GM10266 (cell line): ENCODE results near the gene CENPP.

Source experiments
- DNase-seq: peaks from one replicate; pipeline ENCODE4 v3.0.0; 2012; ENCODE audit errors: extremely low spot score
- CTCF ChIP-seq: IDR thresholded peaks from 2 replicates; pipeline ENCODE4 v1.5.1; 2012; ENCODE audit warnings: mild to moderate bottlenecking, low read depth; ENCODE audit not compliant: control insufficient read depth, insufficient read depth; ENCODE audit errors: missing control alignments

CENPP gene

GRCh38 chr9:92295827-92296258 is 29.9 kb upstream of the CENPP start:
- DNase-seq, result no peak
- TF ChIP-seq CTCF, result no peak

- DNase-seq, result no peak
- no peak for TF ChIP-seq CTCF
Measured at GRCh38 chr9:92297611-92298010, 28.1 kb upstream of the CENPP start.

- no peak for TF ChIP-seq CTCF
- no peak for DNase-seq
Measured at GRCh38 chr9:92298036-92298435, 27.7 kb upstream of the CENPP start.

- DNase-seq, result no peak
- TF ChIP-seq CTCF, result no peak
Measured at GRCh38 chr9:92299116-92299515, 26.6 kb upstream of the CENPP start.

GRCh38 chr9:92300936-92301335 is 24.8 kb upstream of the CENPP start:
- no peak for DNase-seq
- TF ChIP-seq CTCF, result no peak

GRCh38 chr9:92308893-92309292 is 16.9 kb upstream of the CENPP start:
- no peak for DNase-seq
- TF ChIP-seq CTCF, result no peak

GRCh38 chr9:92310562-92310961 is 15.2 kb upstream of the CENPP start:
- no peak for TF ChIP-seq CTCF
- no peak for DNase-seq
